ENCODE results near the gene MED13L.
A peak's percentile ranks its signal among the peaks of the same experiment; 100 is the strongest.

DNA sequence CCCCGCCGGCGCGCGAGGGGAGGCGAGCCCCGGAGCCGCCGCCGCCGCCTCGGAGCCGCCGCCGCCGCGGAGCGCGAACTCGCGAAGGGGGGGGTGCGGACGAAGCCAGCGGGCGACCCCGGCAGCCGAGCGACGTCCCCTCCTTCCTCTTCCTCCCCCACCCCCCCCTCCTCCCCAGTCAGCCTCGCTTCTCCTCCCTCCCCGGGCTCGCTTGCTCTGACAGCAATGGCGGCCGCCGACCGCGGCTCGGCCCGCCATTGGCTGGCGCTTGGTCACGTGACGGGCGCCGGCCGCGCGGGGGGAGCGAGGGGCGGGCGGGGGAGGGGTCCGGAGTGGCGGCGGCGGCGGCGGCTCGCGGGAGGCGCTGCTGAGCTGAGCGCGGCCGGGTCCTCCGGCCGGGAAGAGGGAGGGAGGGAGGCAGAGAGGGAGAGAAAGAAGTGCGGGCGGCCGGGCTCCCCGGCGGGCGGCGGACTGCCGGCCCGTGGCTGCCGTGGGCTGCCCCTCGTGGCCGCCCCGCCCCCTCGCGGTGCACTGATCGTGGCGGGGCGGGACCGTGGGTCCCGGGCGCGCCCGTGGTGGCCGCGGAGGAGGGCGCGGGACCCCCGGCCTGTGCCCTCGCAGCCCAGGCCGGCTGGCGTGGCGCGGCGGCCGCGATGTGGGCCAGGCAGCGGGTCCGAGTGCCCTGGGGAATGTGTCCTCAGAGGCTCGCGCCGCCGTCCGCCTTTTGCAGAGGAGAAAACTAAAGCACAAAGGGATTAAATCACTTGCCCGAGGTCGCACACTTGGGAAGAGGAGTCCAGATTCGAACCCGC lies at the start of gene MED13L:
- TF ChIP-seq, protein P1, sequence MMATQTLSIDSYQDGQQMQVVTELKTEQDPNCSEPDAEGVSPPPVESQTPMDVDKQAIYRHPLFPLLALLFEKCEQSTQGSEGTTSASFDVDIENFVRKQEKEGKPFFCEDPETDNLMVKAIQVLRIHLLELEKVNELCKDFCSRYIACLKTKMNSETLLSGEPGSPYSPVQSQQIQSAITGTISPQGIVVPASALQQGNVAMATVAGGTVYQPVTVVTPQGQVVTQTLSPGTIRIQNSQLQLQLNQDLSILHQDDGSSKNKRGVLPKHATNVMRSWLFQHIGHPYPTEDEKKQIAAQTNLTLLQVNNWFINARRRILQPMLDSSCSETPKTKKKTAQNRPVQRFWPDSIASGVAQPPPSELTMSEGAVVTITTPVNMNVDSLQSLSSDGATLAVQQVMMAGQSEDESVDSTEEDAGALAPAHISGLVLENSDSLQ (IDR thresholded peaks at IDR 0.05), result no peak
- TF ChIP-seq NFRKB (IDR thresholded peaks at IDR 0.05), result no peak
- no peak for TF ChIP-seq FOXK2 (IDR thresholded peaks at IDR 0.05)
- TF ChIP-seq ELF4 (IDR thresholded peaks at IDR 0.05), result no peak
- no peak for TF ChIP-seq FOXA1 (IDR thresholded peaks at IDR 0.05)
- TF ChIP-seq ZNF384 (IDR thresholded peaks at IDR 0.05), result no peak
- peak; percentile 50; the same call in 1 of the 2 replicates for TF ChIP-seq FOXM1 (IDR thresholded peaks at IDR 0.05; ENCODE audit: borderline replicate concordance)
- no peak for TF ChIP-seq ARNT (IDR thresholded peaks at IDR 0.05)

All from HEK293T (cell line).